Duodenal mucosa (tissue), 2 donors: ENCODE data around the gene CTNNA2.

ENCODE experiments used
- H3K27ac ChIP-seq: one replicate; pipeline ENCODE4 v1.7.0; 2013; ENCODE audit warnings: low read depth, low read length
- H3K27me3 ChIP-seq, 2 donors: one replicate each; pipeline ENCODE4 v1.7.0; 2013; ENCODE audit warnings: low read length in 2 of 2, control low read depth in 1 of 2; ENCODE audit not compliant: insufficient read depth in 2 of 2, control insufficient read depth in 1 of 2
- H3K36me3 ChIP-seq, 2 donors: one replicate each; pipeline ENCODE4 v1.7.0; 2013; ENCODE audit warnings: low read length in 2 of 2, control low read depth in 1 of 2; ENCODE audit not compliant: insufficient read depth in 2 of 2, control insufficient read depth in 1 of 2
- H3K4me1 ChIP-seq, 2 donors: one replicate each; pipeline ENCODE4 v1.7.0; 2013; ENCODE audit warnings: low read length in 2 of 2, control low read depth in 1 of 2; ENCODE audit not compliant: insufficient read depth in 2 of 2, control insufficient read depth in 1 of 2
- H3K4me3 ChIP-seq, 2 donors: one replicate each; pipeline ENCODE4 v1.7.0; 2013; ENCODE audit warnings: low read length in 2 of 2, low read depth in 1 of 2
- H3K9ac ChIP-seq, 2 donors: one replicate each; pipeline ENCODE4 v1.7.0; 2013; ENCODE audit warnings: low read length in 2 of 2, low read depth in 1 of 2
- H3K9me3 ChIP-seq, 2 donors: one replicate each; pipeline ENCODE4 v1.7.0; 2013; ENCODE audit warnings: low read length in 2 of 2, control low read depth in 1 of 2; ENCODE audit not compliant: control insufficient read depth in 1 of 2

The CTNNA2 gene

DNA sequence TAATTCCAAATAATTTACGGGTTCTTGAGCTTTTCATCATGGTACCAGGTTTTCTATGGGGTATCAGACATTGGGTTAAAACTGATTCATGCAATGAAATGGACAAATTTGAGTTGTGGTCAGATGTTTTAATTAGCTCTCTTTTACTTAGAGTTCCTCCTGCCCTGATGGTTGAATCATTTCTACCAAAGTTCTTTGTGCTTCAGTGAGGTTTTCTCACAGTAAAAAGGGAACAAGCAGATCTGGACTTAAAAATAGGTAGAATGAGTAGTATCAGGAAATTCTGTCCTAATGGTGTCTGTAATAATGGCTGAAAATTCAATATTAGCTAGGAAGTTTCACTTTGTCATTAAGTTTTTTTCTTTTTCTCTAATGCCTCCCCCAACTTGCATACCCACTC is 951.4 kb downstream of the CTNNA2 start:
- H3K9ac ChIP-seq = no peak overlapping the region
- H3K27ac ChIP-seq = no peak overlapping the region
- H3K4me3 ChIP-seq = no peak overlapping the region
- no peaks in the 10 kb centered on the region for H3K36me3 ChIP-seq
- no peaks in the 10 kb centered on the region for H3K4me1 ChIP-seq
- H3K27me3 ChIP-seq = no peaks in the 10 kb centered on the region
- no peaks in the 10 kb centered on the region for H3K9me3 ChIP-seq

DNA sequence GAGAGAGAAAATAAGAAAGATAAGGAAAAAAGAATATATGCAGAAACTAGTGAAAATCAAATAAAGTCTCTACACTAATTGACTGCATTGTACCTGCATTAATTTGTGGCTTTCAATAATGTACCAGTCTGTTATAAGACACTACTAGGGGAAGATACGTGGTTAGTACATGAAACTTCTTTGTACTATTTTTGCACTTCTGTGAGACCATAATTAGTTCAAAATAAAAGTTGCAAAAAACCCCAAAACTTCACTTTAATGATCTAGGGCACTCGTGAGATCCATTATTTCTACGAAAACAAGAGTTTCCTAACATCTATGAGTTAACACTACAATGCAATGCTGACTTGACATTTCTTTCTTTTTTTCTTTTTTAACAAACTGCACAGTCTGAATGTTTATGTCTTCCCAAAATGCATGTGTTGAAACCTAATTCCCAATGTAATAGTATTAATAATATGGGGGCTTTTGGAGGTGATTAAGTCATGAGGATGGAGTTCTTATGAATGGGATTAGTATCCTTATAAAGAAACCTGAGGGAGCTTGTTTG is 954.5 kb downstream of the CTNNA2 start:
- no peak overlapping the region for H3K9ac ChIP-seq
- H3K9me3 ChIP-seq = no peaks in the 10 kb centered on the region
- no peak overlapping the region for H3K27ac ChIP-seq
- no peak overlapping the region for H3K4me3 ChIP-seq
- H3K27me3 ChIP-seq = no peaks in the 10 kb centered on the region
- no peaks in the 10 kb centered on the region for H3K4me1 ChIP-seq
- H3K36me3 ChIP-seq = no peaks in the 10 kb centered on the region

DNA sequence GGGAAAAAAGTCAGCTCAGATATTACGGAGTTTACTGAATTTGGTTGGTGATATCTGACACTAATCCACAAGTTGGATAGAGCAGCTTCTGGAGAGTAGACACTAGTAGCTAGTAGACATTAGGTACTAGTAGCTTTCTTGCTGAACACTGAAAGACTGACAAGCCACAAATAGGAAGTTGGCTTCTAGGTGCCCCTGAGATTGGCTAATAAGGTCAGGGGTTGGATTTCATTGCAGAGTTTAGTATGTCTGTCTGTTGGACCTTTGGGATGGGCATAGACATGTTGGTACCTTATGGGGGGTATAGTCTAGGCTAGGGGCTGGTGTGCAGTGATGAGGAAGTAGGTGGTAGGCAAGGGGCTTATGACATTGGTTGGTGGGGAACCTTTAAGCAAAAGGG is 956.6 kb downstream of the CTNNA2 start:
- Histone ChIP-seq H3K27ac (no peak overlapping the region), H3K4me1 (no peaks in the 10 kb centered on the region), H3K27me3 (no peaks in the 10 kb centered on the region), H3K9ac (no peak overlapping the region), H3K36me3 (no peaks in the 10 kb centered on the region), H3K4me3 (no peak overlapping the region), H3K9me3 (no peaks in the 10 kb centered on the region)

- Histone ChIP-seq H3K9ac (no peak overlapping the region), H3K9me3 (no peaks in the 10 kb centered on the region), H3K27me3 (no peaks in the 10 kb centered on the region), H3K4me1 (no peaks in the 10 kb centered on the region), H3K4me3 (no peak overlapping the region), H3K27ac (no peak overlapping the region), H3K36me3 (no peaks in the 10 kb centered on the region)
Measured at GRCh38 chr2:80473069-80473468, 960.2 kb downstream of the CTNNA2 start.

- Histone ChIP-seq H3K27me3 (no peaks in the 10 kb centered on the region), H3K36me3 (no peaks in the 10 kb centered on the region), H3K9me3 (no peaks in the 10 kb centered on the region), H3K27ac (no peak overlapping the region), H3K4me3 (no peak overlapping the region), H3K9ac (no peak overlapping the region), H3K4me1 (no peaks in the 10 kb centered on the region)
Measured at GRCh38 chr2:80473796-80474195, 960.9 kb downstream of the CTNNA2 start.

DNA sequence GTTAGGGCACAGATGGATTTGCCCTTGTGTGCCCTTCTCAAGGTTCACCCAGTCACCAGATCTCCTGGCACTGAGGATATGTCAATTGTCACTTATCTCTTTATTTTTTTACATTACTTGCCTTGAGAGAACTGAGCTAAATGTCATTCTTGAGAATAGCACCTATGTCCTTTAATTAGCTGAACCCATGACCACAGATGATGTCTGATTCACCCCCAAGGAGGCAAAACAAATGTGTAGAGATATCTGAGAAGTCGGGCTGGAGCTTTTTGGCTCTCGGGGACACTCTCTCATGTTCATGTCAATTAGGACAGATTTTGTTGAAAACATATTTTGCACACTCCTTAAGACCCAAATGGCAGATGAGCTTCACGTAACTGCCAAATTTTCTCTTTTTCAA is 963.1 kb downstream of the CTNNA2 start:
- Histone ChIP-seq H3K9ac (no peak overlapping the region), H3K27ac (no peak overlapping the region), H3K9me3 (no peaks in the 10 kb centered on the region), H3K27me3 (no peaks in the 10 kb centered on the region), H3K4me1 (no peaks in the 10 kb centered on the region), H3K36me3 (no peaks in the 10 kb centered on the region), H3K4me3 (no peak overlapping the region)

- H3K4me3 ChIP-seq = no peak overlapping the region
- no peaks in the 10 kb centered on the region for H3K27me3 ChIP-seq
- no peaks in the 10 kb centered on the region for H3K9me3 ChIP-seq
- H3K9ac ChIP-seq = no peak overlapping the region
- H3K27ac ChIP-seq = no peak overlapping the region
- H3K36me3 ChIP-seq = no peaks in the 10 kb centered on the region
- H3K4me1 ChIP-seq = no peaks in the 10 kb centered on the region
Measured at GRCh38 chr2:80476535-80477117, 963.8 kb downstream of the CTNNA2 start.

DNA sequence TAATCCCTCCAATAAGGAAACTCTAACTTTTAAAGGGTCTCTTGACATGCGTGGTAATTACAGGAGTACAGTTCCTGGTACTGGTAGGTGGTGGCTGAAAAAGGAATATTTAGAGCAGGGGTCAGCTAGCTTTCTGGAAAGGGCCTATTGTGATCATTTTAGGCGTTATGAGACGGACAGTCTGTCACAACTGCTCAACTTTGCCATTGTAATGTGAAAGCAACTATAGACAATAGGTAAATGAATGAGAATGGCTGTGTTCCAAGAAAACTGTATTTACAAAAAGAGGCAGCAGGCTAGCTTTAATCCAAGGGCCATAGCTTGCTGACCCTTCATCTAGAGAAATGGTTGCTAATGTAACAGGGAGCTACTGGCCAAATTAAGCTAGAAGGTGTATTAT is 969.4 kb downstream of the CTNNA2 start:
- Histone ChIP-seq H3K36me3 (no peaks in the 10 kb centered on the region), H3K9ac (no peak overlapping the region), H3K27me3 (no peaks in the 10 kb centered on the region), H3K4me1 (no peaks in the 10 kb centered on the region), H3K4me3 (no peak overlapping the region), H3K27ac (no peak overlapping the region), H3K9me3 (no peaks in the 10 kb centered on the region)

GRCh38 chr2:80489717-80490116 is 976.9 kb downstream of the CTNNA2 start:
- Histone ChIP-seq H3K9me3 (no peaks in the 10 kb centered on the region), H3K27ac (no peak overlapping the region), H3K4me1 (no peaks in the 10 kb centered on the region), H3K9ac (no peak overlapping the region), H3K27me3 (no peaks in the 10 kb centered on the region), H3K36me3 (no peaks in the 10 kb centered on the region), H3K4me3 (no peak overlapping the region)

DNA sequence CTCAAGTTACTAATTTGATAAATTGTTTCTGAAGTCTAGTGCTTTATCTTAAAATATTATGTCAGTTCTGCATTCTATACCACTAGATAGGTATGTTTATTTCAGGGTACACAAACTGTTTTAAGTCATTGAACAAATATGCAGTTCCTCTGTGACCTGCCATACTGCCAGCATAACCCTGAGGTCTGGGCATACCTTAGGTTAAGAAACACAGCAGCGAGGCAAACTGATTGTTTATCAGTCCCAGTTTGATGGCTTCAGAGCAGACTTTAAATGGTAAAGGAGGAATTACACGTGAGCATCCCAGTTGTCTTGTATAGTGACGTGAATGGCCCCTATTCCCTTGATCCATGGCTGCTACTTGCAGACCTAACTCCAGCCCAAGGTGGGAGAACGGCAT is 978.1 kb downstream of the CTNNA2 start:
- no peaks in the 10 kb centered on the region for H3K27me3 ChIP-seq
- no peaks in the 10 kb centered on the region for H3K4me1 ChIP-seq
- H3K9me3 ChIP-seq = no peaks in the 10 kb centered on the region
- no peak overlapping the region for H3K4me3 ChIP-seq
- H3K36me3 ChIP-seq = no peaks in the 10 kb centered on the region
- no peak overlapping the region for H3K27ac ChIP-seq
- no peak overlapping the region for H3K9ac ChIP-seq

GRCh38 chr2:80496346-80496745 is 983.5 kb downstream of the CTNNA2 start:
- H3K9ac ChIP-seq = no peak overlapping the region
- no peaks in the 10 kb centered on the region for H3K4me1 ChIP-seq
- H3K36me3 ChIP-seq = no peaks in the 10 kb centered on the region
- no peak overlapping the region for H3K27ac ChIP-seq
- H3K9me3 ChIP-seq = no peaks in the 10 kb centered on the region
- H3K4me3 ChIP-seq = no peak overlapping the region
- H3K27me3 ChIP-seq = no peaks in the 10 kb centered on the region
